Activated CD4-positive, CD25-positive, alpha-beta regulatory T cell treated with anti-CD3 and anti-CD28 coated beads, Interleukin-2, amount 50 U/mL, for 16 hours (primary cell): Measurements from ENCODE around the gene ATXN7.

Experiments
- DNase-seq: peaks from one replicate; pipeline ENCODE4 v3.0.0-alpha.2; 2020; ENCODE audit warnings: low read depth, low spot score

The ATXN7 gene

DNA sequence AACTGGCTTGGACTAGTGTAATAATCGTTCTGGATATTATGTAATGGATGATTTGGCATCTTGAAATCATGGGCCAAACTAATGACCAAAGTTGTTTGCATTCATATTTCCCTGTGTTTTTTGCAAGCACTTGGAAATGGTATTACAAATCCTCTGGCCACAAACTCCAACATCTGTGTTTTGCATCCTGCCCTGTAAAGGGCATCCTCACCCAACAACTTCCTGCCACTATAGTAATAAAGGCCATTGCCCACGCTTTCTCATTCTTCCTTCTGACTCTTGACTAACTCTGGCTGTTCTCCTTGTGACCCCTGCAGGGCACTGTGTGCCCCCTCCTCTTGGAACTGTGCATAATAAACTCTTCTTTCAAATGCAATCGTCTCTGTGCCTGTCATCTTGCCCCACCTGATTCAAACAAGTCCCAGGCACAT, 185.0 kb downstream of the ATXN7 start:
- DNase-seq = no peak

DNA sequence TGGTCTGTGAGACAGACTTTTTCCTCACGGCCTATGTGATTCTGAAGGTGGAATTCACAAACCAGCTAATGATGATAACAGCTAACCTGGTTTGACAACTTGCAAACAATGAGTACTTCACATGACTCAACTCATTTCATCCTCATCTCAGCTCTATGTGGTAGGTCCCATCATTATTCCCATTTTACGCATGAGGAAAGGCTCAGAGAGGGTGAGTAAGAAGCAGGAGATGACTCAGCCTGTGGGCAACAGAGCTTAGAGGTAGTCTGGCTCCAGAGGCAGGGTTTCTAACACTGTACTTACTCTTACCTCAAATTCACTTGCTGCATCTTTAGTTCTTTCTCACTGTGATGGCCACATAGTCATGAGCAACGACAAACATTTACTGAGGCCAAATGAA, 185.5 kb downstream of the ATXN7 start:
- no peak for DNase-seq

DNA sequence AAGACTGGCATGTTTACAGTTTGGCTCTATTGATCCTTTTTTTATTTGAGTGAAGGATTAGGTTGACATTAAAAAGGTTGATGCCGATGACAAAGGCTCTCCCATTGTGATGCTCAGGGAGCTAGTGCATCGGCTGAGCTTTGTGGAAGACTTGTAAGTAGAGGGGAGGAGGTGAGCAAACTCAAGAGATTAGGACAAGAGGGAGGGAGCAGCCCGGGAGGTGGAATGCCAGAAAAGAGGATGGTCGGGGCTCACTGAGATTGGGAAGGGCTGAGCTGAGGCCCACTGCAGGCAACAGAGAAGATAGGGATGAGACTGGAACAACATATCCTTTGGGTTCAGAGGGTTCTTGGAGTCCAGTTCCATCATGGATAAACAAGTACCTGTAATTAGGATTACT, 186.2 kb downstream of the ATXN7 start:
- DNase-seq = no peak
